Pancreas (tissue), 10 donors: ENCODE data around the gene TMEM97. TPM values are rescaled to one million over a fixed set of nuclear protein-coding genes. Genes with fewer than 3 reads are reported as not detected.
A peak's percentile ranks its signal among the peaks of the same experiment; 100 is the strongest.

Source experiments
- ATAC-seq, 4 donors: fragments of 200-7000 bp; cut with Tn5 transposase; one replicate each; pipeline versions ENCODE4 v1.8.0 to v1.9.1; 2020; ENCODE audit warnings: mild to moderate bottlenecking in 4 of 4, moderate library complexity in 4 of 4
- DNase-seq, 6 donors: peaks; one replicate each; pipeline ENCODE4 v3.0.0-alpha.2; 2020
- FAIRE-seq: peaks from 2 replicates; lab custom pipeline; 2012; peaks lifted over from hg19 to GRCh38; lab: Jason Lieb, UNC
- H3K27ac ChIP-seq, 4 donors: fragments of 200-600 bp; sonication (generic); 1 replicate in 3 of 4; 2 replicates in 1 of 4; pipeline versions ENCODE4 v1.5.0 to v1.8.0; 2020
- H3K27me3 ChIP-seq, 4 donors: fragments of 200-600 bp; one replicate each; pipeline ENCODE4 v1.8.0; 2021
- H3K36me3 ChIP-seq, 3 donors: fragments of 200-600 bp; sonication (generic) in 1 of 3; one replicate each; pipeline versions ENCODE4 v1.5.0 to v1.8.0; 2020 to 2021
- H3K4me1 ChIP-seq, 3 donors: fragments of 200-600 bp; one replicate each; pipeline ENCODE4 v1.8.0; 2021
- H3K4me3 ChIP-seq, 4 donors: fragments of 200-600 bp; sonication (generic) in 2 of 4; one replicate each; pipeline versions ENCODE4 v1.5.0 to v1.8.0; 2020 to 2021
- H3K9me3 ChIP-seq, 4 donors: fragments of 200-600 bp; one replicate each; pipeline ENCODE4 v1.8.0; 2021
- WGBS, 2 donors: extraction: QIAGEN DNeasy Blood & Tissue Kit; methylation state at CpG; one replicate each; pipeline ENCODE4 v1.1.7; 2013; 5-methylcytosine and 5-hydroxymethylcytosine counted together
- intact Hi-C, 3 donors: fragments of 100-400 bp; cut with DNase I; formaldehyde crosslinking; loops; one replicate each; pipeline versions ENCODE4 v1.11.1 to v1.14.2; 2022
- polyA plus RNA-seq, 2 donors: library from polyadenylated mRNA; stranded (reverse); fragments of 200-250 nt; gene quantifications; one replicate each; pipeline ENCODE4 v1.2.3, GENCODE V29; 2013
- total RNA-seq, 6 donors: library from RNA; stranded (reverse); fragmentation: NEBNext Ultra II Directional in 4 of 6; extraction: Animal tissue kit (Norgen Biotek cat#: 25700) in 4 of 6; gene quantifications; one replicate each; pipeline versions ENCODE4 v1.2.1 to v1.2.4, GENCODE V29; 2021 to 2023
- TF ChIP-seq, protein P1 (sequence below), 4 donors: fragments of 200-600 bp; sonication (generic) in 3 of 4; IDR thresholded peaks; one replicate each; pipeline versions ENCODE4 v1.5.0 to v1.8.0; 2021; ENCODE audit warnings: antibody characterized with exemption in 4 of 4
- donor health status: healthy with polysubstance abuse.
- donor health status: DM: no; HTN: no; CAD: no; lungs with moderate emphysema.
- donor health status: DM: no; HTN: no; CAD: no.
- donor health status: control.
- donor health status: control.
- donor health status: Bipolar disorder and iron deficiency.
- donor health status: DM: yes; HTN: yes; CAD: no.
- donor health status: DM: no; HTN: no; CAD: no.
- donor health status: DM: no; HTN: no; CAD: no.
- donor health status: DM: yes; HTN: yes; CAD: no.

The TMEM97 gene
- total and polyA plus RNA-seq, 8 donors: 13.1 to 129 (median 102) TPM

DNA sequence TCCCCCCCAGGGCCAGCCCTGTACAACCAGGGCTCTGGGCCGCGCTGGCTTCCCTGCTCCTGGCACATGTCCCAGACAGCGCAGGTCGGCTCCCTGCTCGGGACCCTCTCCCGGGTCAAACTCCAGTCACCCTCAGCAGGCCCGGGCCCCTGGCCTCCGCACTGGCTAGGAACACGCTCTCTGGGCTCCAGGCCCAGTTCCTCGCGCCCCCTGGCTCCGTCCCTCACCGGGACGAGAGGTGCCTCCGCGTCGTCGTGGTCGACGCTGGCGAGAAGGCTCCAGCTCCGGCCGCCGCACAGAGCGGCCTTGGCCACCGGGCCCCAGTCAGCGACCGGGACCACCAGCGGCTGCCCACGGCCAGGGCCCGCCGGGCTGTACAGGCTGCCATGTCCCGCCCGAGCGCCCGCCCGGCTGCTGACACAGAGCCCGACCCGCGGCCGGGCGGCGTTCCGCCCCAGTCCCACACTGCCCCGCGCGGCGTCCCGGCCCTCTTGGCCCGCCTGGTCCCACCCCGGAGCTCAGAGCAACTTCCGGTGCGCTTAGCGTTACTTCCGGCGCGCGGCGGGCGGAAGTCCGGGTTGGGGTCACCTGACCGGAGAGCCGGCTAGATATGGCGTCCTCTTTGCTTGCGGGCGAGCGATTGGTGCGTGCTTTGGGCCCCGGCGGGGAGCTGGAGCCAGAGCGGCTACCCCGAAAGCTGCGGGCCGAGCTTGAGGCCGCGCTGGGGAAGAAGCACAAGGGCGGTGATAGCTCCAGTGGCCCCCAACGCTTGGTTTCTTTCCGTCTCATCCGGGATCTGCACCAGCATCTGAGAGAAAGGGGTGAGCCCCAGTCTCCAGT, 38.3 kb downstream of the TMEM97 start, which contains the start of gene POLDIP2:
Gene POLDIP2, minus strand, starts transcription at position 467 of the 840 bp plus-strand sequence. Its CDS starts 79 bp downstream, at position 388.
- TF ChIP-seq, protein P1, sequence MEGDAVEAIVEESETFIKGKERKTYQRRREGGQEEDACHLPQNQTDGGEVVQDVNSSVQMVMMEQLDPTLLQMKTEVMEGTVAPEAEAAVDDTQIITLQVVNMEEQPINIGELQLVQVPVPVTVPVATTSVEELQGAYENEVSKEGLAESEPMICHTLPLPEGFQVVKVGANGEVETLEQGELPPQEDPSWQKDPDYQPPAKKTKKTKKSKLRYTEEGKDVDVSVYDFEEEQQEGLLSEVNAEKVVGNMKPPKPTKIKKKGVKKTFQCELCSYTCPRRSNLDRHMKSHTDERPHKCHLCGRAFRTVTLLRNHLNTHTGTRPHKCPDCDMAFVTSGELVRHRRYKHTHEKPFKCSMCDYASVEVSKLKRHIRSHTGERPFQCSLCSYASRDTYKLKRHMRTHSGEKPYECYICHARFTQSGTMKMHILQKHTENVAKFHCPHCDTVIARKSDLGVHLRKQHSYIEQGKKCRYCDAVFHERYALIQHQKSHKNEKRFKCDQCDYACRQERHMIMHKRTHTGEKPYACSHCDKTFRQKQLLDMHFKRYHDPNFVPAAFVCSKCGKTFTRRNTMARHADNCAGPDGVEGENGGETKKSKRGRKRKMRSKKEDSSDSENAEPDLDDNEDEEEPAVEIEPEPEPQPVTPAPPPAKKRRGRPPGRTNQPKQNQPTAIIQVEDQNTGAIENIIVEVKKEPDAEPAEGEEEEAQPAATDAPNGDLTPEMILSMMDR (IDR thresholded peaks at IDR 0.05): no peak
- peaks cover 3 to 50% (median 20%) of the 10 kb centered on the region in 3 donors for H3K36me3 ChIP-seq
- intact Hi-C loops: no loop called here

DNA sequence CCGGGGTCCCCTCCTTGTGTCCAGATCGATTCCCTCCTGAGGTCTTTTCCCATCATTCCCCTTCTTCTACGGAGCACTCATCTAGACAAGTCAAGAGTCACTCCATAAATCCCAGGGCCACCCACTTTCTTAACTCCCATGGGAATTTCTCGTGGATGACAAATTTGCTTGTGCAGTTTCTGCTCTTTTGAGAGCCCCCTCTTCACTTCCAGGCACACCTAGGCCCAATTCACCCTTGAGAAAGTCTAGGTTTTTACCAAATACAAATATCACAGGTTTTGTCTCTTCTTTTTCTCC, 38.8 kb downstream of the TMEM97 start:
- Histone ChIP-seq H3K4me1 (peaks cover 0 to 17% (median 16%) of the 10 kb centered on the region in 3 donors), H3K9me3 (no peaks in the 10 kb centered on the region), H3K4me3 (peak overlapping the region; percentile 91 to 99 (median 96)), H3K27me3 (no peaks in the 10 kb centered on the region), H3K36me3 (peaks cover 3 to 45% (median 18%) of the 10 kb centered on the region in 3 donors), H3K27ac (peak overlapping the region in 2 of 4 donors; percentile 81 to 92)
- DNase-seq (no peak), FAIRE-seq (no peak), ATAC-seq (no peak)
- WGBS, 2 donors: 2 to 8% methylated on average over 4 of the region's 4 CpGs
- TF ChIP-seq, protein P1 (IDR thresholded peaks at IDR 0.05): no peak
- intact Hi-C loops: no loop called here

More for the DNA sequence above, 38.3 kb downstream of the TMEM97 start, which contains the start of gene POLDIP2:
- Histone ChIP-seq H3K9me3 (no peaks in the 10 kb centered on the region), H3K4me3 (peak within 1 kb of the TSS; percentile 91 to 99 (median 96)), H3K27me3 (no peaks in the 10 kb centered on the region), H3K27ac (peak within 1 kb of the TSS; percentile 81 to 92 (median 84)), H3K4me1 (peaks cover 0 to 17% (median 16%) of the 10 kb centered on the region in 3 donors)
- DNase-seq (peak; percentile 94 to 99 (median 95)), FAIRE-seq (no peak), ATAC-seq (peak; percentile 98 to 99 (median 99))
- WGBS, 2 donors: 0% methylated on average over 73 to 80 of the region's 80 CpGs

DNA sequence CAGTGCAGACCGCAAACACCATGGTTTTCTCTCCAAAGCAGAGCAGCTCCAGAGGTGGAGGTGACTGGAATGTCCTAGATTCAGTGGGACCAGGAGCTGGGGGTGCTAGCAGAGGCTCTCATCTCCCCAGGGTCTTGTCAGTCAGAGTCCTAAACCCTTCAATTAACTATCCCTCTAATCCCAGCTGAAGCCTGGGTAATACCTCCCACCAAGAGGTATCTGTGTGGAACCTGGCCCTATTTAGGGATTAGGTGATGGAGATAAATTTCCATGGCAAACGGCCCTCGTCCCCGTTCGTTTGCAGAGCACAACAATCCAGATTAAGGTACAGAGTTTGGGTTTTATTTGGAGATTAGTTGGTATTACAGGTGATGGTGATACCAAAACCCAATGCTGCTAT, 44.2 kb downstream of the TMEM97 start:
- Histone ChIP-seq H3K27ac (no peak overlapping the region), H3K36me3 (peaks cover 3 to 34% (median 14%) of the 10 kb centered on the region in 3 donors), H3K27me3 (no peaks in the 10 kb centered on the region), H3K4me3 (no peak overlapping the region), H3K4me1 (peaks cover 0 to 5% (median 5%) of the 10 kb centered on the region in 3 donors), H3K9me3 (no peaks in the 10 kb centered on the region)
- DNase-seq (no peak), ATAC-seq (no peak), FAIRE-seq (no peak)
- WGBS, 2 donors: 81 to 87% methylated on average over 5 of the region's 5 CpGs
- TF ChIP-seq, protein P1 (IDR thresholded peaks at IDR 0.05): no peak
- intact Hi-C loops: no loop called here

DNA sequence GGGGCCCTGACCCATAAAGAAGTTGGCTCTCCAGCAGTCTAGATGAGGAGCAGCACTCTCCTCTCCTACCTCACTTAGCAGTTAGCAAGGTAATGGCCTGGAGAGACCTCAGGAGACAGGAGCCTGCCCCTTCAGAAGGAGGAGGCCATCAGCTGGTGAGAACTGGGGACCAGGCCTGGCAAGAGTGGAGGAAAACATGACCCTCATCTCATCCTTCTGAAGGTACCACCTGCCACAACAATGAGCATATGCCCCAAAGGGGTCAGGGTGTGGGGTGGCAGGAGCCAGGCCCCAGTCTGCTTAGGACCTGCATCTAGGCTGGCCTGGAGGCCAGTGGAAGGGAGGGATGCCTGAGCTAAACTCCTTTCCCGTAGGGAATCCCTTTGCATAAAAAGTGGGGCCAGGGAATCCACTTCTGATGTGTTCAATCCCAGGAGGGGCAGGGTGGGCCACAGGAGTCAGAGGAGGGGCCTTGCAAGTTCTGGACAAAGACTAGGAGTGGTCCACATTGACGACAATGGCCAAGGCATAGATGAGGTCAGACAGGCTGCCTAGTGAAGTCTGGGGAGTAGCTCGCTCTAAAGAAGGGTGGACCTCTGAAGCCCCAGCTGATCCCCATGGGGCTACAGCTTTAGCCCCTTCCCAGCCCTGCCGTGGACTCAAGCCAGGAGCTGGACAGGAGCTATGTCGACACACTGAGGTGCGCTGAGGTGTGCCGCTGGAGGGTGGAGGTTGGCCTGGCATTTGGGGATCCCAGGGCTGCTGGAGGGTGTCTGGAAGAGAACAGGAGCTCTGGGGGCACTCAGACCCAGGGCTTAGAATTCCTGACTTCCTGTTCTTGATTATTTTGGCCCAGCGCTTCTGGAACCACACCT, 45.0 kb downstream of the TMEM97 start:
- WGBS, 2 donors: 87 to 92% methylated on average over 8 of the region's 8 CpGs
- Histone ChIP-seq H3K4me3 (no peak overlapping the region), H3K27ac (no peak overlapping the region), H3K36me3 (peaks cover 3 to 33% (median 14%) of the 10 kb centered on the region in 3 donors), H3K9me3 (no peaks in the 10 kb centered on the region), H3K27me3 (no peaks in the 10 kb centered on the region), H3K4me1 (no peaks in the 10 kb centered on the region)
- FAIRE-seq: no peak
- TF ChIP-seq, protein P1 (IDR thresholded peaks at IDR 0.05): no peak
- intact Hi-C loops: no loop called here
- ATAC-seq: no peak
- peak in 1 of 6 donors; percentile 51 for DNase-seq
